Measurements from ENCODE around the gene DDX21. TPM values are rescaled to one million over a fixed set of nuclear protein-coding genes. Genes with fewer than 3 reads are reported as not detected.
"Not testable (repeated sequence)": the region's sequence is repeated elsewhere in the genome, so short reads cannot be mapped to it uniquely, and the experiment has no call there.

Gene DDX21
- total RNA-seq, 1 donor from 2014 or later: 55.8 TPM

GRCh38 chr10:69009360-69009759, 53.4 kb downstream of the DDX21 start:
- no peak for DNase-seq (ENCODE audit: low spot score)
- TF ChIP-seq, protein P1, sequence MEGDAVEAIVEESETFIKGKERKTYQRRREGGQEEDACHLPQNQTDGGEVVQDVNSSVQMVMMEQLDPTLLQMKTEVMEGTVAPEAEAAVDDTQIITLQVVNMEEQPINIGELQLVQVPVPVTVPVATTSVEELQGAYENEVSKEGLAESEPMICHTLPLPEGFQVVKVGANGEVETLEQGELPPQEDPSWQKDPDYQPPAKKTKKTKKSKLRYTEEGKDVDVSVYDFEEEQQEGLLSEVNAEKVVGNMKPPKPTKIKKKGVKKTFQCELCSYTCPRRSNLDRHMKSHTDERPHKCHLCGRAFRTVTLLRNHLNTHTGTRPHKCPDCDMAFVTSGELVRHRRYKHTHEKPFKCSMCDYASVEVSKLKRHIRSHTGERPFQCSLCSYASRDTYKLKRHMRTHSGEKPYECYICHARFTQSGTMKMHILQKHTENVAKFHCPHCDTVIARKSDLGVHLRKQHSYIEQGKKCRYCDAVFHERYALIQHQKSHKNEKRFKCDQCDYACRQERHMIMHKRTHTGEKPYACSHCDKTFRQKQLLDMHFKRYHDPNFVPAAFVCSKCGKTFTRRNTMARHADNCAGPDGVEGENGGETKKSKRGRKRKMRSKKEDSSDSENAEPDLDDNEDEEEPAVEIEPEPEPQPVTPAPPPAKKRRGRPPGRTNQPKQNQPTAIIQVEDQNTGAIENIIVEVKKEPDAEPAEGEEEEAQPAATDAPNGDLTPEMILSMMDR (IDR thresholded peaks at IDR 0.05): no peak
- H3K9me3 Mint-ChIP-seq (ENCODE audit: low read depth): no peaks in the 10 kb centered on the region
- H3K27ac Mint-ChIP-seq (ENCODE audit: unreplicated experiment): peak overlapping the region; percentile 63
- no peak overlapping the region for H3K4me3 Mint-ChIP-seq (ENCODE audit: unreplicated experiment)
- no peaks in the 10 kb centered on the region for H3K27me3 Mint-ChIP-seq (ENCODE audit: low read depth)
- peaks cover 24% of the 10 kb centered on the region for H3K36me3 Mint-ChIP-seq (ENCODE audit: low read depth)
- H3K4me1 Mint-ChIP-seq (ENCODE audit: low read depth): peaks cover 6% of the 10 kb centered on the region

DNA sequence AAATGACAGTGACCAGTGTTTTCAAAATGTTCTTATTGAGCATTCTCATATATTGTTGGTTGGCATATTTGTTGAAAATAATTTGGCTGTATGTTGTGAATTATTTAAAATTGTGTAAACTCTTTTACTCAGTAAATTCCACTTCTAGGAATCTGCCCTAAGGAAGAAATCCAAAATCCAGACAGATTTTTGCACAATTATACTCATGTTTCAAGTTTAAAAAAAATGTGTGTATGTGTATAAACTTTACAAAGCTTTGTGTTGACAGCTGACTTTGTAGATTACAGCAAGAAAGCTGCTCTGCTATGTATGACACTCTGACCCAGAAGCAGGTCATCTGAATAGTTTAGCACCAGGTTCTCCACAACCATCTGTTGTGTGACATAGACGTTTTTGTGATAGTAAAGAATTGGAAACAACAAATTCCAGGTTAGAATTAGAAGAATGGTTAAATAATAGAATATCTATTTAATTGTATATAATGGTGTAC, 54.2 kb downstream of the DDX21 start:
- no peaks in the 10 kb centered on the region for H3K27me3 Mint-ChIP-seq (ENCODE audit: low read depth)
- H3K36me3 Mint-ChIP-seq (ENCODE audit: low read depth): peaks cover 24% of the 10 kb centered on the region
- H3K9me3 Mint-ChIP-seq (ENCODE audit: low read depth): no peaks in the 10 kb centered on the region
- no peak for DNase-seq (ENCODE audit: low spot score)
- H3K4me3 Mint-ChIP-seq (ENCODE audit: unreplicated experiment): no peak overlapping the region
- H3K27ac Mint-ChIP-seq (ENCODE audit: unreplicated experiment): no peak overlapping the region
- TF ChIP-seq, protein P1 (IDR thresholded peaks at IDR 0.05): no peak
- H3K4me1 Mint-ChIP-seq (ENCODE audit: low read depth): peaks cover 6% of the 10 kb centered on the region

- H3K4me1 Mint-ChIP-seq (ENCODE audit: low read depth); H3K4me3 Mint-ChIP-seq (ENCODE audit: unreplicated experiment); DNase-seq (ENCODE audit: low spot score); H3K27me3 Mint-ChIP-seq (ENCODE audit: low read depth); H3K27ac Mint-ChIP-seq (ENCODE audit: unreplicated experiment); H3K9me3 Mint-ChIP-seq (ENCODE audit: low read depth): not testable (repeated sequence)
- H3K36me3 Mint-ChIP-seq (ENCODE audit: low read depth): peaks cover 33% of the 10 kb centered on the region
Measured at GRCh38 chr10:69012778-69013177, 56.8 kb downstream of the DDX21 start.

GRCh38 chr10:69014171-69014570, 58.2 kb downstream of the DDX21 start:
- Mint-ChIP-seq H3K4me1 (ENCODE audit: low read depth) (peaks cover 3% of the 10 kb centered on the region), H3K27me3 (ENCODE audit: low read depth) (no peaks in the 10 kb centered on the region), H3K9me3 (ENCODE audit: low read depth) (no peaks in the 10 kb centered on the region), H3K4me3 (ENCODE audit: unreplicated experiment) (no peak overlapping the region), H3K27ac (ENCODE audit: unreplicated experiment) (no peak overlapping the region), H3K36me3 (ENCODE audit: low read depth) (peaks cover 40% of the 10 kb centered on the region)
- TF ChIP-seq, protein P1 (IDR thresholded peaks at IDR 0.05): no peak
- no peak for DNase-seq (ENCODE audit: low spot score)

GRCh38 chr10:69018613-69019012, 62.6 kb downstream of the DDX21 start:
- peak overlapping the region; percentile 63 for H3K27ac Mint-ChIP-seq (ENCODE audit: unreplicated experiment)
- DNase-seq (ENCODE audit: low spot score): no peak
- no peaks in the 10 kb centered on the region for H3K27me3 Mint-ChIP-seq (ENCODE audit: low read depth)
- no peak overlapping the region for H3K4me3 Mint-ChIP-seq (ENCODE audit: unreplicated experiment)
- TF ChIP-seq, protein P1 (IDR thresholded peaks at IDR 0.05): no peak
- no peaks in the 10 kb centered on the region for H3K4me1 Mint-ChIP-seq (ENCODE audit: low read depth)
- H3K9me3 Mint-ChIP-seq (ENCODE audit: low read depth): no peaks in the 10 kb centered on the region
- H3K36me3 Mint-ChIP-seq (ENCODE audit: low read depth): peaks cover 24% of the 10 kb centered on the region

DNA sequence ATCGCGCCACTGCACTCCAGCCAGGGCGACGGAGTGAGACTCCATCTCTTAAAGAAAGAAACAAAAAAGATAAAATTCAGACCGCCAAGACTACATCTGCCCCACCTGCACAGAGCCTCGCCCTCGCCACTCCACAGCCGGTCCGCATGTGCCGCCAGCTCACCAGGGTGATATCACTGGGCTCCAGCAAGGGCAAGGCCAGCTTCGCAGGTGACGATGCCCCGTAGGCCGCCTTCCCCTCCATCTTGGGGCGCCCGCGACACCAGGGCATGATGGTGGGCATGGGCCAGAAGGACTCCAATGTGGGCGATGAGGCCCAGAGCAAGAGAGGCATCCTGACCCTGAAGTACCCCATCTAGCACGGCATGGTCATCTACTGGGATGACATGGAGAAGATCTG, 66.6 kb downstream of the DDX21 start:
- Mint-ChIP-seq H3K27me3 (ENCODE audit: low read depth) (no peaks in the 10 kb centered on the region), H3K4me1 (ENCODE audit: low read depth) (no peaks in the 10 kb centered on the region), H3K4me3 (ENCODE audit: unreplicated experiment) (no peak overlapping the region), H3K27ac (ENCODE audit: unreplicated experiment) (no peak overlapping the region), H3K9me3 (ENCODE audit: low read depth) (no peaks in the 10 kb centered on the region), H3K36me3 (ENCODE audit: low read depth) (peaks cover 9% of the 10 kb centered on the region)
- TF ChIP-seq, protein P1 (IDR thresholded peaks at IDR 0.05): no peak
- no peak for DNase-seq (ENCODE audit: low spot score)

All from chondrocyte (in vitro differentiated cells).